Activated CD8-positive, alpha-beta memory T cell treated with anti-CD3 and anti-CD28 coated beads for 36 hours (primary cell): ENCODE results near the gene UGT1A3. TPM values are rescaled to one million over a fixed set of nuclear protein-coding genes. Genes with fewer than 3 reads are reported as not detected.
"Not testable (repeated sequence)": the region's sequence is repeated elsewhere in the genome, so short reads cannot be mapped to it uniquely, and the experiment has no call there.

Experiments used
- CTCF ChIA-PET: fragments of 350-600 bp; sonication (Branson Sonifier 250); formaldehyde crosslinking; loops from one replicate; lab custom pipeline; 2021; ENCODE audit warnings: antibody characterized with exemption; lab: Charles Lee
- POLR2A ChIA-PET: fragments of 350-600 bp; sonication (Branson Sonifier 250); formaldehyde crosslinking; loops from one replicate; lab custom pipeline; 2021; ENCODE audit warnings: antibody characterized with exemption; lab: Charles Lee
- total RNA-seq, 2 experiments: library from RNA; stranded (reverse); gene quantifications; one replicate each; pipeline ENCODE4 v1.2.3, GENCODE V29; 2021

Gene UGT1A3
- total RNA-seq, 2 experiments from 2014 or later = not detected

- ChIA-PET CTCF (no interaction called here), POLR2A (no interaction called here)
Measured at GRCh38 chr2:233705911-233706506, 22.8 kb upstream of the UGT1A3 start.

GRCh38 chr2:233706720-233707119, 22.1 kb upstream of the UGT1A3 start:
- ChIA-PET CTCF (interaction anchor here (0.7 kb wide), 1 partner anchor 24 kb away, joined by 4 read pairs; no protein-coding TSS in a partner anchor), POLR2A (interaction anchor here (0.6 kb wide), 1 partner anchor 95 kb away, joined by 3 read pairs; no protein-coding TSS in a partner anchor)

- POLR2A ChIA-PET = no interaction called here
- CTCF ChIA-PET = no interaction called here
Measured at GRCh38 chr2:233707940-233708644, 20.8 kb upstream of the UGT1A3 start.

- POLR2A ChIA-PET = no interaction called here
- CTCF ChIA-PET = no interaction called here
Measured at GRCh38 chr2:233708942-233709341, 19.9 kb upstream of the UGT1A3 start.

- CTCF ChIA-PET = interaction anchor here (1.0 to 1.5 kb wide), 3 partner anchors 12 to 27 kb away, joined by 3 to 4 read pairs (median 3); no protein-coding TSS in a partner anchor
- POLR2A ChIA-PET = no interaction called here
Measured at GRCh38 chr2:233711312-233712008, 17.4 kb upstream of the UGT1A3 start.

GRCh38 chr2:233712611-233713261, 16.1 kb upstream of the UGT1A3 start, which contains the start of gene UGT1A5:
Gene UGT1A5 (plus strand): TSS chr2:233712907. CDS start chr2:233712992, 85 bp downstream.
- ChIA-PET CTCF (no interaction called here), POLR2A (no interaction called here)

- POLR2A ChIA-PET = no interaction called here
- CTCF ChIA-PET = no interaction called here
Measured at GRCh38 chr2:233713262-233713615, 15.6 kb upstream of the UGT1A3 start.

GRCh38 chr2:233714121-233714520, 14.7 kb upstream of the UGT1A3 start:
- POLR2A ChIA-PET = no interaction called here
- CTCF ChIA-PET = no interaction called here

GRCh38 chr2:233718552-233718951, 10.3 kb upstream of the UGT1A3 start, which contains the start of gene UGT1A4:
Gene UGT1A4 (plus strand): TSS chr2:233718736. CDS start chr2:233718821, 85 bp downstream.
- ChIA-PET CTCF (no interaction called here), POLR2A (no interaction called here)

GRCh38 chr2:233736868-233737653, 8.2 kb downstream of the UGT1A3 start:
- POLR2A ChIA-PET = interaction anchor here (0.6 kb wide), 1 partner anchor 779 kb away, joined by 5 read pairs; no protein-coding TSS in a partner anchor
- CTCF ChIA-PET = not testable (repeated sequence)

GRCh38 chr2:233740870-233741269, 12.0 kb downstream of the UGT1A3 start:
- ChIA-PET CTCF (no interaction called here), POLR2A (no interaction called here)

GRCh38 chr2:233743464-233744259, 14.8 kb downstream of the UGT1A3 start:
- ChIA-PET CTCF (no interaction called here), POLR2A (no interaction called here)

GRCh38 chr2:233745073-233745755, 16.4 kb downstream of the UGT1A3 start:
- ChIA-PET POLR2A (interaction anchor here (0.6 kb wide), 1 partner anchor 31 kb away, joined by 5 read pairs; no protein-coding TSS in a partner anchor), CTCF (no interaction called here)

- POLR2A ChIA-PET = interaction anchor here (0.6 kb wide), 1 partner anchor 30 kb away, joined by 5 read pairs; no protein-coding TSS in a partner anchor
- CTCF ChIA-PET = not testable (repeated sequence)
Measured at GRCh38 chr2:233745838-233746237, 17.0 kb downstream of the UGT1A3 start.

GRCh38 chr2:233746475-233747282, 17.8 kb downstream of the UGT1A3 start:
- POLR2A ChIA-PET = no interaction called here
- CTCF ChIA-PET = no interaction called here

- ChIA-PET CTCF (no interaction called here), POLR2A (no interaction called here)
Measured at GRCh38 chr2:233747283-233747544, 18.4 kb downstream of the UGT1A3 start.

- CTCF ChIA-PET, POLR2A ChIA-PET: not testable (repeated sequence)
Measured at GRCh38 chr2:233750689-233751088, 21.8 kb downstream of the UGT1A3 start.
